DOHH2 (cell line): ENCODE results near the gene UCHL5.

Experiments
- H3F3A ChIP-seq: fragments of 200-600 bp; sonication (generic), shearing (Covaris generic); 2 replicates; pipeline ENCODE4 v1.6.0; 2016; ENCODE audit warnings: antibody characterized with exemption, mild to moderate bottlenecking; ENCODE audit not compliant: control insufficient read depth, insufficient read depth
- H3K27ac ChIP-seq: fragments of 200-600 bp; sonication (generic); 2 replicates; pipeline ENCODE4 v1.5.1; 2014; ENCODE audit warnings: low read depth, mild to moderate bottlenecking, low read length, moderate library complexity
- H3K27me3 ChIP-seq: fragments of 200-600 bp; sonication (generic); 2 replicates; pipeline ENCODE4 v1.6.1; 2014; ENCODE audit warnings: mild to moderate bottlenecking, low read length, mixed read lengths; ENCODE audit not compliant: control insufficient read depth
- H3K36me3 ChIP-seq: fragments of 200-600 bp; sonication (generic); 2 replicates; pipeline ENCODE4 v1.6.1; 2014; ENCODE audit warnings: mild to moderate bottlenecking, low read length, moderate library complexity, mixed read lengths; ENCODE audit not compliant: control insufficient read depth
- H3K4me1 ChIP-seq: fragments of 200-600 bp; sonication (generic); 2 replicates; pipeline ENCODE4 v1.6.1; 2014; ENCODE audit warnings: mild to moderate bottlenecking, low read length, mixed read lengths; ENCODE audit not compliant: control insufficient read depth
- H3K4me2 ChIP-seq: fragments of 200-600 bp; sonication (generic); 2 replicates; pipeline ENCODE4 v1.6.0; 2014; ENCODE audit warnings: mild to moderate bottlenecking, low read length, moderate library complexity
- H3K4me3 ChIP-seq: fragments of 200-600 bp; sonication (generic); 2 replicates; pipeline ENCODE4 v1.5.1; 2014; ENCODE audit warnings: mild to moderate bottlenecking, low read length, mixed read lengths
- H3K79me2 ChIP-seq: fragments of 200-600 bp; sonication (generic); 2 replicates; pipeline ENCODE4 v1.6.1; 2014; ENCODE audit warnings: mild to moderate bottlenecking, low read length, mixed read lengths; ENCODE audit not compliant: control insufficient read depth
- H3K9me2 ChIP-seq: fragments of 200-600 bp; sonication (generic); replicated peaks from 2 replicates; pipeline ENCODE4 v1.6.1; 2014; ENCODE audit warnings: mild to moderate bottlenecking, low read length, mixed read lengths; ENCODE audit not compliant: control insufficient read depth
- H3K9me3 ChIP-seq: fragments of 200-600 bp; sonication (generic); 2 replicates; pipeline ENCODE4 v1.6.1; 2014; ENCODE audit warnings: antibody characterized with exemption, low read length, mixed read lengths; ENCODE audit not compliant: control insufficient read depth, insufficient read depth
- H4K20me1 ChIP-seq: fragments of 200-600 bp; sonication (generic); 2 replicates; pipeline ENCODE4 v1.6.0; 2014; ENCODE audit warnings: low read depth, mild to moderate bottlenecking, antibody characterized with exemption, low read length, moderate library complexity; ENCODE audit not compliant: control insufficient read depth, insufficient read depth
- EZH2phosphoT487 ChIP-seq: fragments of 200-600 bp; sonication (generic); IDR thresholded peaks from 2 replicates; pipeline ENCODE4 v1.6.1; 2017; ENCODE audit warnings: borderline replicate concordance, mild to moderate bottlenecking, antibody characterized with exemption, low read length, moderate library complexity, mixed read lengths
- TF ChIP-seq, protein P1 (sequence below): fragments of 200-600 bp; sonication (generic); IDR thresholded peaks from one replicate; pipeline ENCODE4 v1.5.1; 2014; ENCODE audit warnings: antibody characterized with exemption, mild to moderate bottlenecking, low read depth, low read length; ENCODE audit not compliant: poor library complexity, severe bottlenecking

The UCHL5 gene

DNA sequence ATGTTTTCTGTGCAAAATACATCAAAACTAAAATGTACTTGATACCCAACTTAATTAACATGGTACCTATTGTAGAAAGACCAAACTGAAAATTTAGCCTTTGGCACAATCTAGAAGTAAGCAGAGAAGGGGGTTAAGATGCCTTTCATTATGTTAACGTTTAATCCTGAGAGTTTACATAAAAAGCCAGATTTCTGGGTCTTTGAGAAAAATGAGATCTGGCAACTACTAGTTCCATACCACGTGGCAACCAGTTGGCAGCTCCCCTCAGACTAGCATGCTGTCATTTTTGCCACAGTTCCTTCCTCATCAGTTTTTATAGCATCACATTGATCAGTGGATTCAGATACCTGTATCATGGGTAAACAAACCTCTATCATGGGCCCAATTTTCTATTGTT is 1.8 kb upstream of the UCHL5 start:
- Histone ChIP-seq H3K4me2 (peak overlapping the region; percentile 90), H3K4me1 (peaks cover 45% of the 10 kb centered on the region), H3K27ac (no peak overlapping the region), H3K9me3 (peaks cover 5% of the 10 kb centered on the region; the same call in 1 of the 2 replicates), H3K4me3 (peak overlapping the region; percentile 99), H3K9me2 (no peaks in the 10 kb centered on the region), H3K79me2 (peaks cover 99% of the 10 kb centered on the region), H4K20me1 (peaks cover 14% of the 10 kb centered on the region; the same call in 1 of the 2 replicates), H3K27me3 (no peaks in the 10 kb centered on the region), H3F3A (0 out of 2 replicates have a peak, but pooled peaks cover 2% of the 10 kb centered on the region), H3K36me3 (peaks cover 51% of the 10 kb centered on the region)
- no peak for TF ChIP-seq EZH2phosphoT487
- TF ChIP-seq, protein P1, sequence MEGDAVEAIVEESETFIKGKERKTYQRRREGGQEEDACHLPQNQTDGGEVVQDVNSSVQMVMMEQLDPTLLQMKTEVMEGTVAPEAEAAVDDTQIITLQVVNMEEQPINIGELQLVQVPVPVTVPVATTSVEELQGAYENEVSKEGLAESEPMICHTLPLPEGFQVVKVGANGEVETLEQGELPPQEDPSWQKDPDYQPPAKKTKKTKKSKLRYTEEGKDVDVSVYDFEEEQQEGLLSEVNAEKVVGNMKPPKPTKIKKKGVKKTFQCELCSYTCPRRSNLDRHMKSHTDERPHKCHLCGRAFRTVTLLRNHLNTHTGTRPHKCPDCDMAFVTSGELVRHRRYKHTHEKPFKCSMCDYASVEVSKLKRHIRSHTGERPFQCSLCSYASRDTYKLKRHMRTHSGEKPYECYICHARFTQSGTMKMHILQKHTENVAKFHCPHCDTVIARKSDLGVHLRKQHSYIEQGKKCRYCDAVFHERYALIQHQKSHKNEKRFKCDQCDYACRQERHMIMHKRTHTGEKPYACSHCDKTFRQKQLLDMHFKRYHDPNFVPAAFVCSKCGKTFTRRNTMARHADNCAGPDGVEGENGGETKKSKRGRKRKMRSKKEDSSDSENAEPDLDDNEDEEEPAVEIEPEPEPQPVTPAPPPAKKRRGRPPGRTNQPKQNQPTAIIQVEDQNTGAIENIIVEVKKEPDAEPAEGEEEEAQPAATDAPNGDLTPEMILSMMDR: no peak

DNA sequence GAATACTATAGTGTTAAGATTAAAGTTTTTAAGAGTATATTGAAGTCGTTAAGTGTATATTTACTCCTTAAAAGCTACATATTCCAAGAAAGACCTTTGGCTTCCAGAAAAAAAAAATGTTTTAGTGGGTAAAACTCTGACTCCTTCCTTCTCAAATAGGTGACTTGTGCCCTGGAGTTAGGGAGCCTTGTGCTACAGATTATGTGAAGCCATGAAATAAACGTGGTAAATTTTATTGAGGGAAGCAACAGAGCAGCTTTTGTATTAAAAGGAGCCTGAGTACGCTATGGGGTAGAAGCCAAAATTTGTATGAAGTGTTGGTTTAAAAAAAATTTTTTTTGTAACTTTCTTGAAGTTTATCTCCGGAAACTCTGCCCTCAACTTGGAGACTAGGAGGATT is 1.2 kb upstream of the UCHL5 start:
- no peaks in the 10 kb centered on the region for H3K27me3 ChIP-seq
- peak overlapping the region; percentile 99 for H3K4me3 ChIP-seq
- peaks cover 14% of the 10 kb centered on the region; the same call in 1 of the 2 replicates for H4K20me1 ChIP-seq
- no peak for TF ChIP-seq EZH2phosphoT487
- TF ChIP-seq, protein P1: no peak
- peaks cover 54% of the 10 kb centered on the region for H3K36me3 ChIP-seq
- H3K27ac ChIP-seq: peak overlapping the region; percentile 76; the same call in 1 of the 2 replicates
- H3K79me2 ChIP-seq: peaks cover 99% of the 10 kb centered on the region
- H3K9me2 ChIP-seq: no peaks in the 10 kb centered on the region
- peaks cover 42% of the 10 kb centered on the region for H3K4me1 ChIP-seq
- H3K9me3 ChIP-seq: peaks cover 5% of the 10 kb centered on the region; the same call in 1 of the 2 replicates
- H3F3A ChIP-seq: 0 out of 2 replicates have a peak, but pooled peaks cover 2% of the 10 kb centered on the region
- H3K4me2 ChIP-seq: peak overlapping the region; percentile 90

DNA sequence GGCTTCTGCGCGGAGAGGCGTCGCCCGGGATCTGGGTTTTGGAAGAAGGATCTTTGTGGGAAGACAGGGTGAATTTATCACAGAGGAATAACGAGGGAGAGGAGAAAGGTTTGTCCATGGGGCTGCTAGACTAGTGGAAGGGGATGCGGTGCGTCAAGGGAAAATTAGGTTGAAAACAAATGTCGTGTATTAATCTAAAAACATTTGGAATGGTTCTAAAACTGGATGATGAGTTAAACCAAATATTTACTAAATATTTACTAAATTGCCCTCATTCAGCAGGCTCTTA is 899 bp upstream of the UCHL5 start:
- Histone ChIP-seq H3K79me2 (peaks cover 99% of the 10 kb centered on the region), H3K9me2 (no peaks in the 10 kb centered on the region), H4K20me1 (peaks cover 14% of the 10 kb centered on the region; the same call in 1 of the 2 replicates), H3K9me3 (peaks cover 5% of the 10 kb centered on the region; the same call in 1 of the 2 replicates), H3K36me3 (peaks cover 57% of the 10 kb centered on the region), H3K4me2 (peak overlapping the region; percentile 90), H3K4me1 (peaks cover 42% of the 10 kb centered on the region), H3K27me3 (no peaks in the 10 kb centered on the region), H3F3A (0 out of 2 replicates have a peak, but pooled peaks cover 2% of the 10 kb centered on the region), H3K4me3 (peak overlapping the region; percentile 99), H3K27ac (peak overlapping the region; percentile 76)
- no peak for TF ChIP-seq EZH2phosphoT487
- TF ChIP-seq, protein P1: no peak
